A549 (cell line): ENCODE measurements around the gene METTL21C.

Source experiments
- EHMT2 ChIP-seq: fragments of 200-600 bp; sonication (generic); IDR thresholded peaks from 2 replicates; pipeline ENCODE4 v1.6.1; 2016; ENCODE audit warnings: antibody characterized with exemption, low read depth, mild to moderate bottlenecking, moderate library complexity
- HES2 ChIP-seq: fragments of >200 bp; sonication (Bioruptor Twin); formaldehyde crosslinking; IDR thresholded peaks from 2 replicates; pipeline ENCODE4 v1.6.1; 2016
- KDM1A ChIP-seq: fragments of 200-600 bp; sonication (generic); IDR thresholded peaks from 2 replicates; pipeline ENCODE4 v1.6.1; 2016; ENCODE audit warnings: low read depth, mild to moderate bottlenecking
- KDM5A ChIP-seq: fragments of 200-600 bp; sonication (generic); IDR thresholded peaks from 2 replicates; pipeline ENCODE4 v1.6.1; 2016; ENCODE audit warnings: antibody characterized with exemption, mild to moderate bottlenecking
- NFE2L2 ChIP-seq: fragments of 150-350 bp; conservative IDR thresholded peaks from 2 replicates; pipeline ENCODE4 v1.6.1; 2014; ENCODE audit warnings: low read length
- POLR2A ChIP-seq: IDR thresholded peaks from 2 replicates; pipeline ENCODE4 v1.6.1; 2012; ENCODE audit warnings: mild to moderate bottlenecking, low read length
- RAD21 ChIP-seq, 2 experiments: fragments of >200 bp in 1 of 2; sonication (Bioruptor Twin) in 1 of 2; formaldehyde crosslinking in 1 of 2; IDR thresholded peaks in 1 of 2; conservative IDR thresholded peaks in 1 of 2; 2 replicates in 1 of 2; 3 replicates in 1 of 2; pipeline ENCODE4 v1.6.1; 2012 to 2018; ENCODE audit warnings: inconsistent platforms in 1 of 2
- REST ChIP-seq: fragments of 200-600 bp; sonication (generic); IDR thresholded peaks from 2 replicates; pipeline ENCODE4 v1.6.1; 2016; ENCODE audit warnings: antibody characterized with exemption, mild to moderate bottlenecking, moderate library complexity
- TF ChIP-seq, protein P1 (sequence below): fragments of >200 bp; sonication (Bioruptor Twin); formaldehyde crosslinking; IDR thresholded peaks from 3 replicates; pipeline ENCODE4 v1.5.1; 2016
- TF ChIP-seq, protein P2 (sequence below): fragments of 150-350 bp; IDR thresholded peaks from 2 replicates; pipeline ENCODE4 v1.6.1; 2014; ENCODE audit warnings: low read depth, mild to moderate bottlenecking, low read length
- TF ChIP-seq, protein P3 (sequence below): IDR thresholded peaks from 2 replicates; pipeline ENCODE4 v1.6.1; 2012

- TF ChIP-seq, protein P1, sequence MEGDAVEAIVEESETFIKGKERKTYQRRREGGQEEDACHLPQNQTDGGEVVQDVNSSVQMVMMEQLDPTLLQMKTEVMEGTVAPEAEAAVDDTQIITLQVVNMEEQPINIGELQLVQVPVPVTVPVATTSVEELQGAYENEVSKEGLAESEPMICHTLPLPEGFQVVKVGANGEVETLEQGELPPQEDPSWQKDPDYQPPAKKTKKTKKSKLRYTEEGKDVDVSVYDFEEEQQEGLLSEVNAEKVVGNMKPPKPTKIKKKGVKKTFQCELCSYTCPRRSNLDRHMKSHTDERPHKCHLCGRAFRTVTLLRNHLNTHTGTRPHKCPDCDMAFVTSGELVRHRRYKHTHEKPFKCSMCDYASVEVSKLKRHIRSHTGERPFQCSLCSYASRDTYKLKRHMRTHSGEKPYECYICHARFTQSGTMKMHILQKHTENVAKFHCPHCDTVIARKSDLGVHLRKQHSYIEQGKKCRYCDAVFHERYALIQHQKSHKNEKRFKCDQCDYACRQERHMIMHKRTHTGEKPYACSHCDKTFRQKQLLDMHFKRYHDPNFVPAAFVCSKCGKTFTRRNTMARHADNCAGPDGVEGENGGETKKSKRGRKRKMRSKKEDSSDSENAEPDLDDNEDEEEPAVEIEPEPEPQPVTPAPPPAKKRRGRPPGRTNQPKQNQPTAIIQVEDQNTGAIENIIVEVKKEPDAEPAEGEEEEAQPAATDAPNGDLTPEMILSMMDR, result no peak
- no peak for TF ChIP-seq POLR2A
- TF ChIP-seq, protein P2, sequence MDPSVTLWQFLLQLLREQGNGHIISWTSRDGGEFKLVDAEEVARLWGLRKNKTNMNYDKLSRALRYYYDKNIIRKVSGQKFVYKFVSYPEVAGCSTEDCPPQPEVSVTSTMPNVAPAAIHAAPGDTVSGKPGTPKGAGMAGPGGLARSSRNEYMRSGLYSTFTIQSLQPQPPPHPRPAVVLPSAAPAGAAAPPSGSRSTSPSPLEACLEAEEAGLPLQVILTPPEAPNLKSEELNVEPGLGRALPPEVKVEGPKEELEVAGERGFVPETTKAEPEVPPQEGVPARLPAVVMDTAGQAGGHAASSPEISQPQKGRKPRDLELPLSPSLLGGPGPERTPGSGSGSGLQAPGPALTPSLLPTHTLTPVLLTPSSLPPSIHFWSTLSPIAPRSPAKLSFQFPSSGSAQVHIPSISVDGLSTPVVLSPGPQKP, result no peak
- no peak for TF ChIP-seq HES2
- TF ChIP-seq REST, result no peak
- TF ChIP-seq RAD21 (conservative IDR thresholded peaks at IDR 0.05 in 1 of 2, IDR thresholded peaks at IDR 0.05 in 1 of 2), result no peak
- no peak for TF ChIP-seq NFE2L2
- TF ChIP-seq, protein P3, sequence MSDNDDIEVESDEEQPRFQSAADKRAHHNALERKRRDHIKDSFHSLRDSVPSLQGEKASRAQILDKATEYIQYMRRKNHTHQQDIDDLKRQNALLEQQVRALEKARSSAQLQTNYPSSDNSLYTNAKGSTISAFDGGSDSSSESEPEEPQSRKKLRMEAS, result no peak
- no peak for TF ChIP-seq KDM1A
- no peak for TF ChIP-seq EHMT2
- no peak for TF ChIP-seq KDM5A
Measured at GRCh38 chr13:102642475-102642874, 52.4 kb downstream of the METTL21C start.
